NCI-H460 (cell line): ENCODE results near the gene FHAD1. TPM values are rescaled to one million over a fixed set of nuclear protein-coding genes. Genes with fewer than 3 reads are reported as not detected.

Source experiments
- DNase-seq: peaks from one replicate; pipeline ENCODE4 v3.0.0-alpha.2; 2016; ENCODE audit warnings: low read depth; ENCODE audit errors: extremely low read depth
- total RNA-seq: library from RNA; depleted of rRNA; stranded (reverse); fragments of >200 nt; shearing (Covaris generic); gene quantifications from 2 replicates; pipeline ENCODE4 v1.2.3, GENCODE V29; 2014

The FHAD1 gene
- total RNA-seq, 1 experiment from 2014 or later: 101 TPM

DNA sequence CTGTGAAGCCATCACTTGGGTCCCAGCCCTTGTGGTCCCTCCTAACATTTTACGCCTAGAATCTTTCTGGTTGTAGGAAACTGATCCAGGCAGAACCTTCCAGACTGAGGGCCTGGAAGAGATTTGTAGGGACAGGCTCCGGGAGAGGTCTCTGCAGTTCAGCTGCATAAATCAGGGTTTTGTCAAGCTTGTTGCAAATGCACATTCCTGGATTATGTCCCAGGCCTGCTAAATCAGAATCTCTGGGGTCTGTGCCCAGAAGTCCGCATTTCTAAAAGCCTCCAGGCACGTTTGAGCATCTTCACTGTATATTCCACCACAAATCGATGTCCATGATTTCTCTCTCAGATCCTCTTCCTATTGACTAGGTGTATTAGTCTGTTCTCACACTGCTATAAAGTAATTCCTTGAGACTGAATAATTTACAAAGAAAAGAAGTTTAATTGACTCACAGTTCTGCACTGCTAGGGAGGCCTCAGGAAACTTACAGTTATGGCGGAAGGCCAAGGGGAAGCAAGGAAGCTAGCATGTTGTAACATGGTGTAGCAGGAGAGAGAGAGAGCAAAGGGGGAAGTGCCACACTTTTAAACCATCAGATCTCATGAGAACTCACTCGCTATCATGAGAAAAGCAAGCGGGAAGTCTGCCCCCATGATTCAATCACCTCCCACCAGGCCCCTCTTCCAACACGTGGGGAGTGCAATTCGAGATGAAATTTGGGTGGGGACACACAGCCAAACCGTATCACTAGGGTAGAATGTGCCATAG, 1.2 kb upstream of the FHAD1 start:
- no peak for DNase-seq

DNA sequence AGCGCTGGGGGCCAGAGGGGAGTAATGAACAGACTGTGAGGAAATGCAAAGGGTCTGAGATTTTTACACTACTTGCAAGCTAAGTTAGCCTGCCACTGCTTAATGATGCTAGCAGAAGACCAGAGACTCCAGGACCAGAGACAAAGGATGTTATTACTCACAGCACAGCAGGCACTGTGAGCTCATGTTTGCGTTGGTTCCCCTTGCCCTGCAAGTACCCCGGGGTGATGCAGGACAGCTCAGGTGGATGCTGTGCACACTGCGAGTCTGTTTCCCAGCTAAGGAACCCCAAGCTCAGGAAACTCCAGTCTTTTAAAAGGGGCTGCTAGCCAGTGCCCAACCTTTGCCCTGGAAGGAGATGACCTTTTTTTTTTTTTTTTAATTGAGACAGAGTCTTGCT, 1.2 kb downstream of the FHAD1 start:
- no peak for DNase-seq

DNA sequence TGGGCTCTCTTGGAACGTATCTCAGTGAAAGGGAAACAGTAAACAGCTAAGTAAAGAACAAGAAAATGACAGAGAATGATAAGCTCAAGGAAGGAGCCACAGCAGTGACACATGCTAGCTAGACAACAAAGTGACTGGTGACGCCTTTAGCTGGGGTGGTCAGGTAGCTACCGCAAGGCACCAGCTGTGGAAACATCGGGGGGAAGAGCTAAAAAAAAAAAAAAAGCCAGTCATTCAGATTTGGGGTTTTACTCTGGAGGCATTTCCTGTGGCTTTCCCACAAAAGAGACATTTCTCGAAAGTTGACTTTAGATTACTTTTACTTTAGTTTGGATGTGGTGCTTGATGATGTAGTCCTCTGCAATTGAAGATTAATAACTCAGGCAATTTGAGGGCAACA, 2.1 kb downstream of the FHAD1 start:
- DNase-seq: no peak

DNA sequence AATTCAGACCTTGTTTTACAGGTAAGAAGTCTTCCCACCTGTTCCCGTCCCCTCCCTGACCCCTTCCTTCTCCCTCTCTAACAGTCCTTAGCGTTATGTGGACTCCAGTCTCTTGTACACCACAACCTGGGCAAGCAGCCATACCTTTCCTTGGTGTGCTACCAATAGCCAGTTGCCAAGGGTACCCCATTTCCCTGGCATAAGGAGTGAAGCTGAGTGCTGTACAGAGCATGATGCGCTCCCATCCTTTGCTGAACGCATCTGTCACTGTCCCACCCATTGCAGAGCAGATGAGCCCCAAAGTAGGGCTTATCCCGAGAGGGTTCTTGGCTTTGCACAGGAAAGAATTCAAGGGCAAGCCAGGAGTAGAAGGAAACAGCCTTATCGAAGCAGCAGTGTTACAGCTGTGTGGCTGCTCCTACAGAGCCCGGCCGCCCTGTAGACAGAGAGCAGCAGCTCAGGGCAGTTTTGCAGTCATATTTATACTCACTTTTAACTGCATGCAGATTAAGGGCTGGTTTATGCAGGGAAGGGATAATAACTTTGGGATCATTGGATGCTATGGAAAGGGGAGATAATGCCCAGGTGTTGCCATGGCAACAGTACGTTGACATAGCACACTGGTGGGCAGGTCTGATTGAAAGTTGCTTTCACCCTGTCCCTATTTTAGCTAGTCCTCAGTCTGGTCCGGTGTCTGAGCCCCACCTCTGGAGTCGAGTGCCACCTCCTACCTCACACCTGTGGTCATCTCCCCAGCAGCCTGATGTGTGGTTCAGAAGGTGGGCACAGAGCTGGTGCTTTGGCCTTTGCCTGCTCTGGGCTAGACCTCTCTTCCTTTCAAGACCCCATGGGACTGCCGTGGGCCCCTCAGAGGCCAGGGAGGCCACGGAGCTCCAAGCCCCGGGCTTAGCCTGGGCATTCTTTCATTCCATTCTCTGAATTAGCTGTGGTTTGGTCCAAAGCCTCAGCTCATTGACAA, 5.1 kb downstream of the FHAD1 start:
- no peak for DNase-seq

DNA sequence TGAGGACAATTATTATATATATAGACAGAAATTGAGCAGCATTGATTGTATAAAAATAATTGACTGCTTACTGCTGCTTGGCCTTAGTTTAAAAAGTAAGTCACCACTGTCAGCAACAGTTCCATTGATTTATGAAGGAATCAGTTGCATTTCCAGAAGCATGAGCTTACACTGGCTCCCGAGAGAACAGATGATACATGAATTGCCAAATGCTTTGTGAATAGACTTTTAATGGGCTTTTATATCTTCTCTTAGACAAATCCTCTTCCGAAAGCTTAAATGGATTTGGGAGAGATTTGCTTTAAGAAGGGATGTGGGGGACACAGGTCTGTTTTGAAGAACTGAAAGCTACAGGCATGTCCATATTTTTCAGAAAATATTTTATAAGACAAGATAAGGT, 7.5 kb downstream of the FHAD1 start:
- no peak for DNase-seq

DNA sequence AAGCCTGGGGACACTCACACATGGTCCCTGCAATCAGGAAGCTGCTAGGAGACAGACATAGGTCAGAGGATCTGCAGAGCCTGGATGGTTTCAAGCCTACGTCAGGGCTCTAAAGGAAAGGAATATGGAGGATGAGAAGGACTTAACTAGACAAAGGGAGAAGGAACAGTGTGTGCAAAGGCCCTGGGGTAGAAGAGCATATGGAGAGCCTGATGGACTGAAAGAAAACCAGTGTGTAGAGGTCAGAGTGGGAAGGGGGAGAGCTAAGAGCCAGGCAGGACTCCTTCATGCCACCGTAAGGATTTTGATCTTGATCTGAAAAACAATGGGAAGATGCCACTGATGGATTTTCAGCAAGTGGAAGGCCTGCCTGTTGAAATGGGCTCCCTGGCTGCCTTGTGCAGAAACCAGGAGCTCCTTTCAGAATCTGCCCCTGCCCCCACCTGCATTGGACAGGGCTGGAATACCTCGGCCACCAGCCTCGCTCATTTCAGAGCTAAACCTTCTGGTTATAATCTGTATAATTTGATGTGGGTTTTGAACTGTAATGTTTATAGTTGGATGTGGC, 8.6 kb downstream of the FHAD1 start:
- DNase-seq: no peak

DNA sequence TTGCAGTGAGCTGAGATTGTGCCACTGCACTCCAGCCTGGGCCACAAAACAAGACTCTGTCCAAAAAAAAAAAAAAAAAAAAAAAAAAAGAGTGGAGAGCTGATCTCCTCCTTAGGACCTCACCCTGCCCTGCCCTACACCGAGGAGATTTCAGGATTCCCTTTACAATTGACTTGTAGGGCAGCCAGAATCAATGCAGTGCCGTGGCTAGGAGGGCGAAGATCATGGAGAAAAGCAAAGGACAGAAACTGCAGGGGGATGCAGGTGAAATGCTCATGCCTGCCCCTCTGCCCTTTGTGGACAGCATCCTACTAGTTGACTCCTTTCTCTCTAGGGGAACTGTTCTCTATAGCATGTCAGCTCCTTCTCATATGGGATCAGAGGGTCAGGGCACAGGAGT, 9.6 kb downstream of the FHAD1 start:
- DNase-seq: no peak

DNA sequence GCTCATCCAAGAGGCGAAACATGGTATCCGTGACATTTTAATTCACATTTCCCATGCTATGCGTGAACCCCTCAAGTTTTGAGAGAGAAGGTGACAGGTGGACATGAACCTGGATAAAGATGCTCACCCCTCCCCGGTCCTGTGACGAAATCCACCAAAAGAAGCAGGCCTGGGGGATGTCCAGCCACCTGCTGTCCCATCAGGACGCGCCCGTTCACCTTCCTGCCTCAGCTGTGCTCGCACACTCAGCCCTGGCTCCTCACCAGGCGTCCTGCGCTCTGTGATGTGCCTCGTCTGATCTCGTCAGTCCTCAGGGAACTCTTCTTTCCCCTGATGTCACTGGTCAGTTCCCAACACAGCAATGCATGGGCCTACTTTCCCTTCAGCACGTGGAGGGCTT, 10.3 kb downstream of the FHAD1 start:
- no peak for DNase-seq

DNA sequence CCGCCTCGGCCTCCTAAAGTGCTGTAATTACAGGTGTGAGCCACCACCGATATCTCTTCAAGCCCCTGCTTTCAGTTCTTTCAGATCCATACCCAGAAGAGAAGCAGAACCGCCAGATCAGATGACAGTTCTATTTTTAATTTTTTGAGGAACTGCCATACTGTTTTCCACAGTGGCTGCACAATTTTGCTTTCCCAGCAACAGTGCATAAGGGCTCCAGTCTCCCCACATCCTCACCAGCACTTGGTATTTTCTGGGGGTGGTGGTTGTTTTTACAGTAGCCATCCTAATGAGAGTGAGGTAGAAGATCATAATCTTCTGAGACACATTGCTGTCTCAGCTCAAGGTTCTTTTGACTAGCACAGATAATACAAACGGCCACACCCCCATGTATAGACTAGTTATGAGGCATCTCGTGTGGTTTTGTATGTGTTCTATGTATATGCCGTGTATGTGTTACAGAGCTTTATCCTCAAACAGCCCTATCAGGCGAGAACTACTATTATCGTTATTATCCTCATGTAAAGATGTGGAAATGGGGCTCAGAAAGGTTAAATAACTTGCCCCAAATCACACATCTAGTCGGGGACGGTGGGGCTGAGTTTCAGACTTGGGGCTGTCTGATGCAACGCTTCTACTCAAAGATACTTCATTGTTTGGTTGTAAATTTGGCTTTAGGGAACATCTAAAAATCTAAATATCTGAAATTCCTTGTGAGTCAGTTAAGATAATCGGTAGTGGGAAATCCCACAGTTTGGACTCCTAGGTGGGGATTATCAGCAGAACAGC, 12.0 kb downstream of the FHAD1 start:
- no peak for DNase-seq

DNA sequence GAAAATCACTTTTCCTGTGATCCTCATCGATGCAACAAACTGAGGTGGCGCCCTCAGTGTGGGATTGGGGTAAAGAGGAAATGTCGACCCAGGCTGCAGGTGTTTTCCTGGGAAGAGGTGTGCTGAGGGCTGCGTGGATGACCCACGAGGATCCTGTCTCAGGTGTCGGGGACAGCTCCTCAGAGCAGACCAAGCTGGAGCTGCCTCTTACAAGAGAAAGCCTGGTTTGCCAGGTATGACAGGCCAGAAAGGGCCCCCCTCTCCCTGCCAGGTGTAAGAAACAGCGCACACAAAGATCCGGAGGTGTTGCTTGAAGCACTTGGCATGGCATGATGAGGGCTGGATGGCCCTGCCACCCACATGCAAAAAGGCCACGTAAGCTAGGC, 12.6 kb downstream of the FHAD1 start:
- DNase-seq: no peak

DNA sequence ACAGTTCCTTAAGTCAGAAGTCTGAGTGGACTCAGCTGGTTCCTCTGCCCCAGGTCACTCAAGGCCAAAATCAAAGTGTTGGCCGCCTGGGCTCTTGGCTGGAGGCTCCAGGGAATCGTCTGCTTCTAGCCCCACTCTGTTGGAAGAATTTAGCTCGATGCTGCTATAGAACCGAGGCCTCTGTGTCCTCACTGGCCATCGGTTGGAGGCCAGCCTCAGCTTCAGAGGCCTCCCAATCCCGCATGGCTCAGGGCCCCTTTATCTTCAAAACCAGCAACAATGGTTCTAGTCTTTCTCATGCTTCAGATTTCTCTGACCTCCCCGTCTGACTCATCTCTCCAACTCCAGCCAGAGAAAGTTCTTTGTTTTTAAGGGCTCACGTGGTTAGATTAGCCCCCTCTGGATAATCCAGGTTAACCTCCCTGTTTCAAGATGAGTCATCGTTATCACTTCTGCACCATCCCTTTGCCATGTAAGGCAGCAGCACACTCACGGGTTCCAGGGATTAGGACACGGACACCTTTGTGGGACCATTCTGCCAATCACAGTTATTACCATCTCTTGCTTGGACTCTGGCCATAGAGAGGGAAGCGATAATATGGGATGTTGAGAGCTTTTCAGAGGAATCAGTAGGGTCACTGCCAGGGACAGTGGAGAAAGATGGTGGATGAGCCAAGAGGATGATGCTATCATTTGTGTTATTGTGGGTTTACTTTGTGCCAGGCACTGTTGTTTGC, 13.6 kb downstream of the FHAD1 start:
- no peak for DNase-seq

DNA sequence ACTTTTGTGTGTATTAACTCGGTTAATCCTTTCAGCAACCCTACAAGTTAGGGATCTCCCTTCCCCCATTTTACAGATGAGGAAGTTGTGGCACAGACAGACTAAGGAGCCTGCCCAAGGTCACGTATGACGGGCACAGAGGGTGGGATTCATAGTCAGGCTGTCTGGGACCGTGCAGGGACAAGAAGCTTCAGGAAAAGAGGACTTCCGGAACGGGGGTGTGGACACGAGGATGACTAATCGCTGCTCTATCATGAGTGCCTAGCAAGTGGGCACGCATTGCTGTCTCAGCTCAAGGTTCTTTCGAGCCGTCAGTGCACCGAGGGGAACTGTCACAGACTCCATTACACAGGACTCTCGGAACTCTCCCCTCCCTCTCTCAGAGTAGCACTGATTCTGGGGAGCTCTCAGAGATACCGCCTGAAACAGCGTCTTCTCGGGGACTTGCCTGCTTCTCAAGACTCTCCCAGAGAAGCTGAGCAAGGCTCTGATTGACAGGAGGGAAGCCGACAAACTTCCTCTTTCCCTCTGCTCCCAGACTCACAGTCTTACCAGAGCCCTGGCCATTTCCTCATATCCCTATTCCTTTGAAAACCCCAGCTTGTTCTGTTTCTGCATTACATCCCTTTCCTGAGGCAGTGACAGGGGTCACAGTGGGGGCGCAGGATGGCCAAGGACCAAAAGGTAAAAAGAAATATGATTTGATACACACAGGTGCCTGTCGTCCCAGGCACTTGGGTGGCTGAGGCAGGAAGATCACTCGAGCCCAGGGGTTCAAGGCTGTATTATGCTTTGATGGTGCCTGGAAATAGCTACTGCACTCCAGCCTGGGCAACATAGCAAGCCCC, 14.4 kb downstream of the FHAD1 start:
- peak; percentile 11 for DNase-seq

DNA sequence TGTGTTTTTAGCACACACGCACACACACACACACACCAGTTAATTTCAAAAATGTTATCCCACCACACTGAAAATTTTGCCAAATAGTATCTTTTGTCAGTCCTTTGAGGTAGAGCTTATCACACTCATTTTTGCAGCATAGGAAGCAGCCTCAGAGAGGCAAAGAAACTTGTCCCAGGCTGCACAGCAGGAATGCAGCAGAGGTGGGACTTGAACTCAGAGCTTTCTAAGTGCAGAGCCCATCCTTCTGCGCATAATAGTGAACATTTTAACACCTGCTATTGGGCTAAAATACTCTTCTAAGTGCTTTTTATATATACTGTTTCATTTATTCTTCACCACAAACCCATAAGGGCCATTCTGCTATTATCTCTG, 15.0 kb downstream of the FHAD1 start:
- no peak for DNase-seq

DNA sequence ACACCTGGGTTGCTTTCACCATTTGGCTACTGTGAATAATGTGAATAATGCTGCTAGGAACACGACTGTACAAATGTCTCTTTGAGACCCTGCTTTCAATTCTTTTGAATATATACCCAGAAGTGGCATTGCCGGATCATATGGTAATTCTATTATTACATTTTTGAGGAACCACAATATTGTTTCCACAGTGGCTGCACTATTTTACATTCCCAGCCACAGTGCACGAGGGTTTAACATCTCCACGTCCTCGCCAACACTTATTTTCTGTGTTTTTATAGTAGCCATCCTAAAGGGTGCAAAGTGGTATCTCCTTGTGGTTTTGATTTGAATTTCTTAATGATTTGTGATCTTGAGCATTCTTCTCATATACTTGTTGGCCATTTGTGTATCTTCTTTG, 15.7 kb downstream of the FHAD1 start:
- DNase-seq: no peak

DNA sequence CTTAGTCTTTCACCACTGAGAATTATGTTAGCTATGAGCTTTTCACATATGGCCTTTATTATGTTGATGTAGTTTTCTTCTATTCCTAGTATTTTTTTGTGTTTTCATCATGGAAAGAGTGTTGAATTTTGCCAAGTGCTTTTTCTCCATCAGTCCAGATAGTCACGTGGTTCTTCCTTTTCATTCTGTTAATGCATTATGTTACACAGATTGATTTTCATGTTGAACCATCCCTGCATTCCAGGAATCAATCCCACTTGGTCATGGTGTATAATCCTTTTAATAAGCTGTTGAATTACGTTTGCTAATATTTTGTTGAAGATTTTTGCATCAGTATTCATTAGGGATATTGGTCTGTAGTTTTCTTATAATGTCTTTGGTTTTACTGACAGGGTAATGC, 17.7 kb downstream of the FHAD1 start:
- DNase-seq: no peak

DNA sequence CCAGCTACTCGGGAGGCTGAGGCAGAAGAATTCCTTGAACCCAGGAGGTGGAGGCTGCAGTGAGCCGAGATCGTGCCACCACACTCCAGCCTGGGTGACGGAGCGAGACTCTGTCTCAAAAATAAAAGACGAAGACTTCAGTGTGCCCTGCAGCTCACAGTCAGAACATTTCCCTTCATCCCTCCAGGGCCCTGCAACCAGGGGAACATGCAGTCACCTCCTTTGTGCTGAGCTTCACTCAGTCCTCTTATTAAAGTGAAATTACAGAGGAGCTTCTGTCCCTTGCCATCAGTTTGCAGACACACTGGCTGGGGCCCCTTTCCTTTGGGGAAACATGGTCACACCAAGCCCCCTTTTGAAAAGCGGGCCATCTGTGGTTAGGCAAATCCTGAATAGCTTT, 24.2 kb downstream of the FHAD1 start:
- DNase-seq: no peak

DNA sequence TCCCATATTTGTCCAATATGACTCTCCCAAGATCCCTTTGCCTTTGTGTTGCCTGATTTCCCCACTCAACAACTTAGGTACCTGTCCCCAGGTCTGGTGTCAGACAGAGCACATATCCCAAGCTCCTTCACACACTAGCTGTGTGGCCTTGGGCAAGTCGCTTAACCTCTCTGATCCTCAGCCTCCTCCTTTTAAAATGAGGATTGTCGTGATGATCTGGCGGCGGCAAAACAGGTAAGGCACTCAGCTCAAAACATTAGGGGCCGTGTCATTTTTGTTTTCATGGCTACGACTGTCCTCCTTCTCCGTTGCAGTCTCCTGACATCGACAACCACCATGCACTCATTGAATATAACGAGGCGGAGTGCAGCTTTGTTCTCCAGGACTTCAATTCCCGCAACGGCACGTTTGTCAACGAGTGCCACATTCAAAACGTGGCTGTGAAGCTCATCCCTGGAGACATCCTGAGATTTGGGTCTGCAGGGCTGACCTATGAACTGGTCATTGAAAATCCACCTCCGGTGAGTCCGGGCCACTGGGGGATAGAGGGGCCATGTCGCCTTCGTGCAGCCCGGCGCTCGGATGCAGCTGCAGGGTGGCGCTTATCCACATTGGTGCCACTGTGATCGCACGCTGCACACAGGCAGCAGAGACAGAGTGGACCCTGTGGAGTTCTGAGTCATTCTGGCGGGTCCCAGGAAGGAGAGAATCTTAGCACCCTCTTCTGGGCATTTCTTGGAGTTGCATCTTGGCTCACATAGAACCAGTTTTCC, 25.2 kb downstream of the FHAD1 start:
- DNase-seq: peak; percentile 75

DNA sequence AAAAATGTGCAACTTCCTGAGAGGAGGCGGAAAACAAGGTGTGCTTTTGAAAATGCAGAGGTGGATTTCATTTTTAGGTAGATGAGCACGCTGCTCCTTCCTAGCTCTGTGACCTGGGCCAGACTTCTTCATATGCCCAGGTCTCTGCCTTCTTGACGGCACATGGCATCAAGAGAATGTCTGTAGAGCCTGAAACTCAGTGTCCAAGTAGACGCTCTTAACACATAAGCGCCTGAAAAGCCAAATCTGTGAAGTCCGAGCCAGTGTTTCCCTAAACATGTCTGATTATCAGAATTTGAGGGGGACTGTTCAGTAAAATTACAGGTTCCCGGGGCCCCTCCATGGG, 25.7 kb downstream of the FHAD1 start:
- no peak for DNase-seq

DNA sequence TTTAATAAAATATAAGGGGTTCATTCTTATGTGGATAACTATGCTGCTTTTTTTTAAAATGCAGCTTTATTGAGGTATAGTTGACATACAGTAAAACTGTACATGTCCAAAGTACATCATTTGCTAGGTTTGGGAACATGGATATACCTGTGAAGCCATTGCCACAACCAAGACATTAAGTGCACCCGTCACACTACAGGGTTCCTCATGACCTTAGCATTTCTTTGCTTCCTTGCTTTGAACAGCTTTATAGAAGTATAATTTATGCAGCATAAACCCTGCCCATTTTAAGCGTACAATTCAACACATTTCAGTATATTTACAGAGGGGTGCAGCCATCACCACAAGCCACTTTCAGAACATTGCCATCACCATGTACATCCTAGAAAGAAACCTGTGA, 26.3 kb downstream of the FHAD1 start:
- DNase-seq: no peak
